Lower leg skin (tissue), 4 donors: ENCODE data around the gene ALG6. TPM values are rescaled to one million over a fixed set of nuclear protein-coding genes. Genes with fewer than 3 reads are reported as not detected.

ENCODE experiments used
- DNase-seq, 2 donors: peaks; one replicate each; pipeline ENCODE4 v3.0.0-alpha.2; 2019; ENCODE audit warnings: low spot score in 2 of 2
- H3K4me3 ChIP-seq: fragments of 200-600 bp; sonication (generic); 2 replicates; pipeline ENCODE4 v1.5.1; 2017; ENCODE audit warnings: mild to moderate bottlenecking, low read depth; ENCODE audit not compliant: poor library complexity, severe bottlenecking
- CTCF ChIP-seq, 3 donors: fragments of 450-650 bp; IDR thresholded peaks; one replicate each; pipeline ENCODE4 v1.5.1; 2016; ENCODE audit warnings: antibody characterized with exemption in 3 of 3, mild to moderate bottlenecking in 3 of 3, moderate library complexity in 2 of 3
- POLR2A ChIP-seq, 2 donors: fragments of 450-650 bp; IDR thresholded peaks; one replicate each; pipeline ENCODE4 v1.6.1; 2016 to 2017; ENCODE audit warnings: antibody characterized with exemption in 2 of 2, mild to moderate bottlenecking in 1 of 2, moderate library complexity in 1 of 2
- WGBS, 2 donors: methylation state at CpG; one replicate each; pipeline ENCODE4 v1.1.5; 2018; 5-methylcytosine and 5-hydroxymethylcytosine counted together
- intact Hi-C: fragments of 100-400 bp; cut with DNase I; formaldehyde crosslinking; loops from one replicate; pipeline ENCODE4 v1.15.0; 2023; ENCODE audit warnings: low total_unique reads
- total RNA-seq, 4 donors: library from RNA; depleted of rRNA; stranded (reverse); fragments of >200 nt; gene quantifications; one replicate each; pipeline ENCODE4 v1.1.0, GENCODE V29; 2016

ALG6 gene
- total RNA-seq, 4 donors from 2014 or later: 8.4 to 14.7 (median 12.3) TPM

- no peak for DNase-seq
- intact Hi-C loops: no loop called here
- TF ChIP-seq POLR2A (IDR thresholded peaks at IDR 0.05) (no peak), CTCF (IDR thresholded peaks at IDR 0.05) (no peak)
- WGBS, 2 donors: 100% methylated on average over 2 of the region's 2 CpGs
- no peak overlapping the region for H3K4me3 ChIP-seq
These were observed 56.2 kb downstream of the ALG6 start for GRCh38 chr1:63423649-63424048.

GRCh38 chr1:63428815-63429214 is 61.4 kb downstream of the ALG6 start:
- no peak overlapping the region for H3K4me3 ChIP-seq
- no peak for DNase-seq
- TF ChIP-seq POLR2A (IDR thresholded peaks at IDR 0.05): no peak
- no peak for TF ChIP-seq CTCF (IDR thresholded peaks at IDR 0.05)
- intact Hi-C loops: no loop called here

- no peak for DNase-seq
- no peak overlapping the region for H3K4me3 ChIP-seq
- intact Hi-C loops: no loop called here
- no peak for TF ChIP-seq CTCF (IDR thresholded peaks at IDR 0.05)
- TF ChIP-seq POLR2A (IDR thresholded peaks at IDR 0.05): no peak
These were observed 61.9 kb downstream of the ALG6 start for GRCh38 chr1:63429281-63429680.

GRCh38 chr1:63435161-63435560 is 67.7 kb downstream of the ALG6 start:
- WGBS, 2 donors: 45 to 47% methylated on average over 4 of the region's 4 CpGs

GRCh38 chr1:63442141-63442475 is 74.7 kb downstream of the ALG6 start:
- DNase-seq: no peak
- H3K4me3 ChIP-seq: no peak overlapping the region
- TF ChIP-seq POLR2A (IDR thresholded peaks at IDR 0.05): no peak
- TF ChIP-seq CTCF (IDR thresholded peaks at IDR 0.05): no peak
- intact Hi-C loops: no loop called here

More at GRCh38 chr1:63435161-63435560, 67.7 kb downstream of the ALG6 start:
- TF ChIP-seq CTCF (IDR thresholded peaks at IDR 0.05) (no peak), POLR2A (IDR thresholded peaks at IDR 0.05) (no peak)
- intact Hi-C loops: no loop called here
- no peak for DNase-seq
- H3K4me3 ChIP-seq: no peak overlapping the region

- 85 to 88% methylated on average over 3 of the region's 3 CpGs for WGBS, 2 donors
- no peak overlapping the region for H3K4me3 ChIP-seq
- no peak for TF ChIP-seq POLR2A (IDR thresholded peaks at IDR 0.05)
- TF ChIP-seq CTCF (IDR thresholded peaks at IDR 0.05): no peak
- intact Hi-C loops: no loop called here
- no peak for DNase-seq
These were observed 81.4 kb downstream of the ALG6 start for GRCh38 chr1:63448731-63449246.
